HepG2 (cell line): ENCODE results near the gene FAM163B. TPM values are rescaled to one million over a fixed set of nuclear protein-coding genes. Genes with fewer than 3 reads are reported as not detected.

Experiments
- ATAC-seq: fragments of 200-7000 bp; cut with Tn5 transposase; 3 replicates; pipeline ENCODE4 v1.9.1; 2020; ENCODE audit warnings: mild to moderate bottlenecking, moderate library complexity
- BruUV-seq: library from RNA; stranded (reverse); fragments of 400-500 nt; replicated peaks from 2 replicates; lab custom pipeline; 2021; lab: Mats Ljungman, UMichigan
- CTCF ChIA-PET: fragments of 300-600 bp; formaldehyde crosslinking; extraction: SDS; loops from one replicate; lab custom pipeline; 2021; ENCODE audit warnings: low total read pairs, inconsistent platforms, low intra/inter-chr PET ratio; lab: Yijun Ruan, JAX
- POLR2A ChIA-PET: fragments of 350-600 bp; sonication (Branson Sonifier 250); formaldehyde crosslinking; loops from one replicate; lab custom pipeline; 2020; ENCODE audit warnings: antibody characterized with exemption, inconsistent platforms; lab: Yijun Ruan, JAX
- DNase-seq: peaks from one replicate; pipeline ENCODE4 v3.0.0-alpha.2; 2015; ENCODE audit warnings: low spot score
- FAIRE-seq: peaks from 3 replicates; lab custom pipeline; 2011; peaks lifted over from hg19 to GRCh38; lab: Jason Lieb, UNC
- H2AFZ ChIP-seq: one replicate; pipeline ENCODE4 v1.6.1; 2011; ENCODE audit warnings: low read length, inconsistent platforms
- H3K27ac ChIP-seq: fragments of 300-600 bp; 3 replicates; pipeline ENCODE4 v1.8.0; 2011; ENCODE audit warnings: mixed run types, mild to moderate bottlenecking, mixed read lengths, low read length, inconsistent platforms; ENCODE audit not compliant: insufficient read depth; ENCODE audit errors: extremely low read length
- H3K27me3 ChIP-seq, 2 experiments: fragments of 200-600 bp in 1 of 2; 2 replicates in 1 of 2; 3 replicates in 1 of 2; pipeline versions ENCODE4 v1.6.0 to v1.8.0; 2011; ENCODE audit warnings: low read length in 2 of 2, mild to moderate bottlenecking in 2 of 2, moderate library complexity in 2 of 2, inconsistent platforms in 1 of 2; ENCODE audit not compliant: insufficient read depth in 2 of 2, control insufficient read depth in 1 of 2
- H3K36me3 ChIP-seq, 2 experiments: fragments of 200-600 bp in 1 of 2; replicated peaks in 1 of 2; 2 replicates in 1 of 2; 3 replicates in 1 of 2; pipeline versions ENCODE4 v1.5.1 to v1.8.0; 2011; ENCODE audit warnings: low read length in 2 of 2, inconsistent platforms in 1 of 2; ENCODE audit not compliant: insufficient read depth in 2 of 2, control insufficient read depth in 1 of 2
- H3K4me1 ChIP-seq: 2 replicates; pipeline ENCODE4 v1.5.1; 2012; ENCODE audit warnings: low read length, inconsistent platforms; ENCODE audit not compliant: insufficient read depth
- H3K4me2 ChIP-seq: 2 replicates; pipeline ENCODE4 v1.6.0; 2011; ENCODE audit warnings: low read depth, low read length, inconsistent platforms
- H3K4me3 ChIP-seq, 3 experiments: fragments of 200-600 bp in 1 of 3; sonication (generic), shearing (Covaris generic) in 1 of 3; replicated peaks in 1 of 3; 2 replicates each; pipeline ENCODE4 v1.5.1; 2011 to 2016; ENCODE audit warnings: low read length in 3 of 3, inconsistent platforms in 2 of 3, low read depth in 2 of 3, mild to moderate bottlenecking in 2 of 3, control low read depth in 1 of 3, mixed read lengths in 1 of 3; ENCODE audit not compliant: insufficient read depth in 1 of 3
- H3K79me2 ChIP-seq: one replicate; pipeline ENCODE4 v1.6.1; 2011; ENCODE audit warnings: low read length, inconsistent platforms; ENCODE audit not compliant: insufficient read depth
- H3K9ac ChIP-seq: 2 replicates; pipeline ENCODE4 v1.6.0; 2011; ENCODE audit warnings: mild to moderate bottlenecking, low read depth, low read length, inconsistent platforms; ENCODE audit not compliant: insufficient read depth
- H3K9me3 ChIP-seq: 2 replicates; pipeline ENCODE4 v1.5.1; 2012; ENCODE audit warnings: mild to moderate bottlenecking, low read length
- H4K20me1 ChIP-seq: 2 replicates; pipeline ENCODE4 v1.6.0; 2011; ENCODE audit warnings: inconsistent platforms, mild to moderate bottlenecking, low read length, moderate library complexity; ENCODE audit not compliant: insufficient read depth
- AGO2 ChIP-seq: fragments of 200-400 bp; formaldehyde crosslinking; optimal IDR thresholded peaks from 2 replicates; pipeline ENCODE3; 2017; ENCODE audit warnings: mild to moderate bottlenecking, low read depth, low read length, moderate library complexity
- EED ChIP-seq: sonication (generic); formaldehyde crosslinking; IDR thresholded peaks from 2 replicates; pipeline ENCODE4 v1.5.0; 2020; ENCODE audit warnings: mild to moderate bottlenecking, missing genetic modification reagents
- GABPB1 ChIP-seq: IDR thresholded peaks from 2 replicates; pipeline ENCODE4 v1.6.1; 2016; ENCODE audit warnings: mild to moderate bottlenecking, missing genetic modification reagents, moderate library complexity, missing compliant biosample characterization
- KAT7 ChIP-seq: IDR thresholded peaks from 2 replicates; pipeline ENCODE4 v1.6.1; 2018; ENCODE audit warnings: borderline replicate concordance, missing compliant biosample characterization
- KDM3A ChIP-seq: IDR thresholded peaks from 2 replicates; pipeline ENCODE4 v1.6.1; 2018; ENCODE audit warnings: low read depth, missing compliant biosample characterization
- NR2F1 ChIP-seq, 2 experiments: fragments of 450-650 bp in 1 of 2; formaldehyde crosslinking in 1 of 2; IDR thresholded peaks; 2 replicates each; pipeline versions ENCODE4 v1.5.0 to v1.6.1; 2016 to 2020; ENCODE audit warnings: mild to moderate bottlenecking in 1 of 2, missing compliant biosample characterization in 1 of 2, missing genetic modification reagents in 1 of 2, moderate library complexity in 1 of 2
- PRPF4 ChIP-seq: fragments of 200-400 bp; formaldehyde crosslinking; IDR thresholded peaks from 2 replicates; pipeline ENCODE4 v1.6.1; 2016; ENCODE audit warnings: low read length, low read depth; ENCODE audit not compliant: poor library complexity, severe bottlenecking
- ZBTB8A ChIP-seq: sonication (generic); formaldehyde crosslinking; IDR thresholded peaks from 2 replicates; pipeline ENCODE4 v1.4.0; 2020; ENCODE audit warnings: mild to moderate bottlenecking, low read depth, missing genetic modification reagents, borderline replicate concordance
- ZNF235 ChIP-seq: sonication (generic); formaldehyde crosslinking; IDR thresholded peaks from 2 replicates; pipeline ENCODE4 v1.8.1; 2023; ENCODE audit warnings: mild to moderate bottlenecking, missing genetic modification reagents, borderline replicate concordance
- ZNF563 ChIP-seq: sonication (generic); formaldehyde crosslinking; IDR thresholded peaks from 2 replicates; pipeline ENCODE4 v1.8.0; 2022; ENCODE audit warnings: mild to moderate bottlenecking, moderate library complexity, missing genetic modification reagents
- WGBS: methylation state at CpG from one replicate; pipeline ENCODE4 v1.1.6; 2017; ENCODE audit warnings: low lambda C conversion rate; 5-methylcytosine and 5-hydroxymethylcytosine counted together
- in situ Hi-C: cut with HindIII; loops from 2 replicates; pipeline ENCODE4 v1.10.0; 2017; ENCODE audit warnings: low pct_unique_long_range_greater_than_20kb; ENCODE audit not compliant: extremely low pct_ligation_motif_present
- intact Hi-C: fragments of 100-400 bp; cut with micrococcal nuclease; formaldehyde crosslinking; loops from one replicate; pipeline ENCODE4 v1.10.0; 2022; ENCODE audit not compliant: unreplicated experiment
- polyA plus RNA-seq, 8 experiments: library from polyadenylated mRNA; depleted of rRNA in 3 of 8; stranded (reverse) in 7 of 8; unstranded in 1 of 8; fragments of >200 nt; fragmentation: Illumina TruSeq in 4 of 8; extraction: Trizol in 4 of 8; gene quantifications; 2 replicates each; pipeline versions ENCODE4 v1.2.1 to v1.2.3, GENCODE V29; 2011 to 2016; ENCODE audit warnings: low read depth in 4 of 8, missing spikeins in 1 of 8, mixed read lengths in 1 of 8; ENCODE audit not compliant: insufficient read depth in 1 of 8
- total RNA-seq, 5 experiments: library from RNA; depleted of rRNA; stranded (reverse); fragments of >200 nt; fragmentation: Illumina TruSeq; extraction: Trizol; gene quantifications; 2 replicates each; pipeline ENCODE4 v1.2.3, GENCODE V29; 2016; ENCODE audit warnings: low read depth in 1 of 5
- TF ChIP-seq, protein P1 (sequence below): sonication (generic); formaldehyde crosslinking; IDR thresholded peaks from 2 replicates; pipeline ENCODE4 v1.8.0; 2022; ENCODE audit warnings: mild to moderate bottlenecking, missing genetic modification reagents, borderline replicate concordance

FAM163B gene
- total and polyA plus RNA-seq, 2 of the 13 experiments (the other 11 are each of a cell fraction or from before 2014, with no cell fraction given): not detected

DNA sequence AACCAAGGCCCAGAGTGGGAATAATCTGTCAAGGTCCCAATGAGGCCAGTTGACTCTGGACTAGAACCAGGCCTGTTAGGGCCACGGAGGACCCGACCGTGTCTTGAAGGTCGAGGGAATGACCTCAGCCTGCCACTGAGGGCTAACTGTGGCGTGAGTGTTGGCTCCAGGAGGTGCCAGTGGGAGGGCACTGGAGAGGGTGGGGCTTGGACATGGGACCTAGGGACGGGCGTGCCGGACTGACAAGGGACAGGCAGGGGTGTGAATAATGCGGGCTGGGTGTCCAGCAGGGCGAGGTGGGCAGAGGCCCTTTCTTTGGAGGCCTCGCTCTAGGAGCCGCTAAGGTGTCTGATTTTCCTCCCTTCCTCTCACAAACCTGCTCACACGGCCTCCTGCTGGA is 67.2 kb downstream of the FAM163B start:
- ATAC-seq (no peak), FAIRE-seq (no peak), DNase-seq (no peak)
- WGBS: 80% methylated on average over 13 of the region's 13 CpGs
- H3K9me3 ChIP-seq: no peaks in the 10 kb centered on the region
- TF ChIP-seq ZNF235 (no peak), ZNF563 (CRISPR knock-in tag) (no peak), GABPB1 (CRISPR knock-in tag) (no peak), KDM3A (no peak), KAT7 (CRISPR knock-in tag) (no peak), ZBTB8A (CRISPR knock-in tag) (no peak), EED (no peak), AGO2 (no peak), NR2F1 (CRISPR knock-in tag; IDR thresholded peaks at IDR 0.05) (no peak), PRPF4 (no peak)
- TF ChIP-seq, protein P1, sequence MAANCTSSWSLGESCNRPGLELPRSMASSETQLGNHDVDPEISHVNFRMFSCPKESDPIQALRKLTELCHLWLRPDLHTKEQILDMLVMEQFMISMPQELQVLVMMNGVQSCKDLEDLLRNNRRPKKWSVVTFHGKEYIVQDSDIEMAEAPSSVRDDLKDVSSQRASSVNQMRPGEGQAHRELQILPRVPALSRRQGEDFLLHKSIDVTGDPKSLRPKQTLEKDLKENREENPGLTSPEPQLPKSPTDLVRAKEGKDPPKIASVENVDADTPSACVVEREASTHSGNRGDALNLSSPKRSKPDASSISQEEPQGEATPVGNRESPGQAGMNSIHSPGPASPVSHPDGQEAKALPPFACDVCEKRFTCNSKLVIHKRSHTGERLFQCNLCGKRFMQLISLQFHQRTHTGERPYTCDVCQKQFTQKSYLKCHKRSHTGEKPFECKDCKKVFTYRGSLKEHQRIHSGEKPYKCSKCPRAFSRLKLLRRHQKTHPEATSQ (CRISPR knock-in tag): no peak
- intact Hi-C loops (no loop called here), in situ Hi-C loops (loop anchor here (25.0 kb wide), 1 partner anchor 195 kb away; the partner anchor contains the start of gene SARDH)
- no peaks in the 10 kb centered on the region; a peak in 1 of 5 replicates for H3K36me3 ChIP-seq
- H3K27ac ChIP-seq: no peak overlapping the region
- H3K9ac ChIP-seq: no peak overlapping the region
- H4K20me1 ChIP-seq: no peaks in the 10 kb centered on the region
- H3K27me3 ChIP-seq: no peaks in the 10 kb centered on the region
- ChIA-PET POLR2A (no interaction called here), CTCF (no interaction called here)
- no peak overlapping the region for H3K4me3 ChIP-seq
- no TSS peak for BruUV-seq
- no peak overlapping the region for H3K4me2 ChIP-seq
- H3K4me1 ChIP-seq: no peaks in the 10 kb centered on the region
- no peaks in the 10 kb centered on the region for H3K79me2 ChIP-seq
- no peak overlapping the region for H2AFZ ChIP-seq
